Hepatocyte (in vitro differentiated cells): ENCODE measurements around the gene POLQ. TPM values are rescaled to one million over a fixed set of nuclear protein-coding genes. Genes with fewer than 3 reads are reported as not detected.

ENCODE experiments used
- DNase-seq: peaks from one replicate; pipeline ENCODE4 v3.0.0-alpha.2; 2016; ENCODE audit warnings: low spot score
- H2AFZ ChIP-seq: fragments of 200-600 bp; sonication (generic); 2 replicates; pipeline ENCODE4 v1.6.0; 2016; ENCODE audit warnings: antibody characterized with exemption, mild to moderate bottlenecking
- H3K27ac ChIP-seq: fragments of 200-600 bp; sonication (generic); 2 replicates; pipeline ENCODE4 v1.5.1; 2016; ENCODE audit warnings: mild to moderate bottlenecking
- H3K27me3 ChIP-seq: fragments of 200-600 bp; sonication (generic); 2 replicates; pipeline ENCODE4 v1.6.1; 2016
- H3K36me3 ChIP-seq: fragments of 200-600 bp; sonication (generic); replicated peaks from 2 replicates; pipeline ENCODE4 v1.5.1; 2016; ENCODE audit warnings: low read depth; ENCODE audit not compliant: insufficient read depth
- H3K4me1 ChIP-seq: fragments of 200-600 bp; sonication (generic); 2 replicates; pipeline ENCODE4 v1.5.1; 2016; ENCODE audit warnings: mild to moderate bottlenecking, moderate library complexity; ENCODE audit not compliant: insufficient read depth
- H3K4me2 ChIP-seq: fragments of 200-600 bp; sonication (generic); 2 replicates; pipeline ENCODE4 v1.6.0; 2016
- H3K4me3 ChIP-seq: fragments of 200-600 bp; sonication (generic); 2 replicates; pipeline ENCODE4 v1.5.1; 2016; ENCODE audit warnings: mild to moderate bottlenecking
- H3K79me2 ChIP-seq: fragments of 200-600 bp; sonication (generic); 2 replicates; pipeline ENCODE4 v1.6.0; 2017; ENCODE audit warnings: mild to moderate bottlenecking
- H3K9me2 ChIP-seq: fragments of 200-600 bp; sonication (generic); replicated peaks from 2 replicates; pipeline ENCODE4 v1.6.0; 2017; ENCODE audit warnings: mild to moderate bottlenecking; ENCODE audit not compliant: insufficient read depth
- H3K9me3 ChIP-seq: fragments of 200-600 bp; sonication (generic); 2 replicates; pipeline ENCODE4 v1.5.1; 2016; ENCODE audit warnings: low read depth, mild to moderate bottlenecking
- H4K20me1 ChIP-seq: fragments of 200-600 bp; sonication (generic); 2 replicates; pipeline ENCODE4 v1.6.0; 2016; ENCODE audit warnings: mild to moderate bottlenecking; ENCODE audit not compliant: insufficient read depth, poor library complexity, severe bottlenecking
- CTCF ChIP-seq: fragments of 200-600 bp; sonication (generic); IDR thresholded peaks from 2 replicates; pipeline ENCODE4 v1.5.1; 2016; ENCODE audit warnings: antibody characterized with exemption, mild to moderate bottlenecking; ENCODE audit not compliant: poor library complexity
- EZH2 ChIP-seq: fragments of 200-600 bp; sonication (generic); IDR thresholded peaks from 2 replicates; pipeline ENCODE4 v1.6.1; 2016; ENCODE audit warnings: antibody characterized with exemption, mild to moderate bottlenecking, borderline replicate concordance
- EZH2phosphoT487 ChIP-seq: fragments of 200-600 bp; sonication (generic); IDR thresholded peaks from one replicate; pipeline ENCODE4 v1.6.1; 2018; ENCODE audit warnings: antibody characterized with exemption, mild to moderate bottlenecking, low read depth, moderate library complexity; ENCODE audit not compliant: unreplicated experiment, severe bottlenecking
- WGBS: methylation state at CpG from one replicate; pipeline ENCODE4 v1.1.6; 2016; ENCODE audit warnings: low lambda C conversion rate; ENCODE audit errors: missing lambda C conversion rate; 5-methylcytosine and 5-hydroxymethylcytosine counted together
- polyA plus RNA-seq: library from polyadenylated mRNA; unstranded; fragments of >200 nt; fragmentation: Nextera tagmentation; extraction: Ambion mirVana; gene quantifications from 2 replicates; pipeline ENCODE4 v1.2.1, GENCODE V29; 2016
- total RNA-seq: library from RNA; depleted of rRNA; stranded (reverse); fragments of >200 nt; gene quantifications from 2 replicates; pipeline ENCODE4 v1.2.3, GENCODE V29; 2014

The POLQ gene
- total and polyA plus RNA-seq, 2 experiments from 2014 or later, result 0.68 to 2.5 TPM

- TF ChIP-seq EZH2 (no peak), EZH2phosphoT487 (no peak), CTCF (no peak)
- Histone ChIP-seq H3K4me3 (no peak overlapping the region), H3K9me2 (no peaks in the 10 kb centered on the region), H3K27me3 (peaks cover 6% of the 10 kb centered on the region), H2AFZ (no peak overlapping the region), H3K4me2 (no peak overlapping the region), H3K4me1 (no peaks in the 10 kb centered on the region), H3K36me3 (no peaks in the 10 kb centered on the region), H3K79me2 (no peaks in the 10 kb centered on the region), H4K20me1 (no peaks in the 10 kb centered on the region), H3K27ac (no peak overlapping the region), H3K9me3 (no peaks in the 10 kb centered on the region)
- no peak for DNase-seq
- 62% methylated on average over 1 of the region's 1 CpG for WGBS
Measured at GRCh38 chr3:121584418-121584817, 38.6 kb upstream of the POLQ start.

GRCh38 chr3:121581691-121582090 lies 35.9 kb upstream of the POLQ start:
- no peaks in the 10 kb centered on the region for H3K9me3 ChIP-seq
- no peaks in the 10 kb centered on the region for H3K4me1 ChIP-seq
- TF ChIP-seq EZH2phosphoT487 (no peak), EZH2 (no peak), CTCF (no peak)
- DNase-seq, result no peak
- H3K27ac ChIP-seq, result no peak overlapping the region
- no peak overlapping the region for H3K4me3 ChIP-seq
- H2AFZ ChIP-seq, result no peak overlapping the region
- no peaks in the 10 kb centered on the region for H3K9me2 ChIP-seq
- H3K79me2 ChIP-seq, result no peaks in the 10 kb centered on the region
- 61% methylated on average over 2 of the region's 2 CpGs for WGBS
- no peaks in the 10 kb centered on the region for H4K20me1 ChIP-seq
- peaks cover 6% of the 10 kb centered on the region for H3K27me3 ChIP-seq
- no peak overlapping the region for H3K4me2 ChIP-seq
- no peaks in the 10 kb centered on the region for H3K36me3 ChIP-seq

- H2AFZ ChIP-seq, result no peak overlapping the region
- H3K9me2 ChIP-seq, result no peaks in the 10 kb centered on the region
- TF ChIP-seq EZH2, result no peak
- TF ChIP-seq EZH2phosphoT487, result no peak
- TF ChIP-seq CTCF, result no peak
- no peaks in the 10 kb centered on the region for H3K27me3 ChIP-seq
- H3K79me2 ChIP-seq, result no peaks in the 10 kb centered on the region
- H3K9me3 ChIP-seq, result no peaks in the 10 kb centered on the region
- H4K20me1 ChIP-seq, result no peaks in the 10 kb centered on the region
- no peak overlapping the region for H3K4me2 ChIP-seq
- H3K4me1 ChIP-seq, result no peaks in the 10 kb centered on the region
- H3K36me3 ChIP-seq, result no peaks in the 10 kb centered on the region
- 49% methylated on average over 6 of the region's 6 CpGs for WGBS
- H3K27ac ChIP-seq, result no peak overlapping the region
- peak; percentile 64 for DNase-seq
- H3K4me3 ChIP-seq, result no peak overlapping the region
Measured at GRCh38 chr3:121574449-121574848, 28.7 kb upstream of the POLQ start.

DNA sequence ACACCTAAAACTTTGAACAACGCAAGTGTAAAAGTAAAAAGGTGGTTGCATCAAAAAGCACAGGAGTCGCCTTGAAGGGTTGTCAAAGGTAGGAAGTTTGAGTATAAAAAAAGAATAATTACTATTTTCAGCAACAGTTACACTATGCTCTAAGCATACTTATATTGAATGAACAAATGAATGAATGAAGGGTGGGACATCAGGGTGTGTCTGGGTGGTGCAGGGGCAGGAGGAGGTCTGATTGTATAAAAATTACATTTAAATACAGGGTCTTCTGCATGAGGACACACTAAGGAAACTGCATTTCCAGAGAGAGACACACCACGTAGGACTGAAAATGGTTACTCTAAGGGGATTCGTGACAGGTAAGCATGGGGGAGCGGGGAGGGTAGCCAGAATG lies 21.9 kb upstream of the POLQ start, which contains the start of gene ARGFX:
TSS of gene ARGFX (plus strand) at position 301 of the 400 bp plus-strand sequence. CDS start 2,765 bp downstream, outside the sequence.
- H3K9me3 ChIP-seq, result no peaks in the 10 kb centered on the region
- WGBS, result 92% methylated on average over 5 of the region's 5 CpGs
- H3K4me2 ChIP-seq, result no peak within 1 kb of the TSS
- H3K27ac ChIP-seq, result no peak within 1 kb of the TSS
- TF ChIP-seq EZH2 (no peak), CTCF (no peak), EZH2phosphoT487 (no peak)
- H3K27me3 ChIP-seq, result no peaks in the 10 kb centered on the region
- no peaks in the 10 kb centered on the region for H3K9me2 ChIP-seq
- H3K4me3 ChIP-seq, result no peak within 1 kb of the TSS
- no peaks in the 10 kb centered on the region for H3K4me1 ChIP-seq
- H3K36me3 ChIP-seq, result no peaks in the 10 kb centered on the region
- H3K79me2 ChIP-seq, result no peaks in the 10 kb centered on the region
- no peak for DNase-seq
- H4K20me1 ChIP-seq, result no peaks in the 10 kb centered on the region
- no peak within 1 kb of the TSS for H2AFZ ChIP-seq
